Activated naive CD8-positive, alpha-beta T cell treated with anti-CD3 and anti-CD28 coated beads for 36 hours (primary cell): ENCODE measurements around the gene DOCK10. TPM values are rescaled to one million over a fixed set of nuclear protein-coding genes. Genes with fewer than 3 reads are reported as not detected.

ENCODE experiments used
- DNase-seq: peaks from one replicate; pipeline ENCODE4 v3.0.0; 2021
- H3K27ac Mint-ChIP-seq: one replicate; pipeline ENCODE4 v1.8.0; 2022; ENCODE audit warnings: mild to moderate bottlenecking, moderate library complexity, mixed read lengths
- H3K27me3 Mint-ChIP-seq: one replicate; pipeline ENCODE4 v1.8.0; 2022; ENCODE audit warnings: mild to moderate bottlenecking, mixed read lengths
- H3K36me3 Mint-ChIP-seq: one replicate; pipeline ENCODE4 v1.8.0; 2021; ENCODE audit warnings: mild to moderate bottlenecking, mixed read lengths
- H3K4me1 Mint-ChIP-seq: one replicate; pipeline ENCODE4 v1.8.0; 2021; ENCODE audit warnings: mixed read lengths
- H3K4me3 Mint-ChIP-seq: one replicate; pipeline ENCODE4 v1.8.0; 2022; ENCODE audit warnings: mild to moderate bottlenecking, moderate library complexity, mixed read lengths
- H3K9me3 Mint-ChIP-seq: one replicate; pipeline ENCODE4 v1.8.0; 2022; ENCODE audit warnings: mixed read lengths
- total RNA-seq, 2 experiments: library from RNA; stranded (reverse); gene quantifications; one replicate each; pipeline ENCODE4 v1.2.3, GENCODE V29; 2021

DOCK10 gene
- total RNA-seq, 2 experiments from 2014 or later: 154 to 159 TPM

- Mint-ChIP-seq H3K36me3 (peaks cover 58% of the 10 kb centered on the region), H3K4me1 (peaks cover 84% of the 10 kb centered on the region), H3K27ac (peak overlapping the region; percentile 24), H3K9me3 (peaks cover 2% of the 10 kb centered on the region), H3K4me3 (no peak overlapping the region), H3K27me3 (no peaks in the 10 kb centered on the region)
- DNase-seq: no peak
Observed at GRCh38 chr2:224986477-224986876, 55.8 kb downstream of the DOCK10 start.

DNA sequence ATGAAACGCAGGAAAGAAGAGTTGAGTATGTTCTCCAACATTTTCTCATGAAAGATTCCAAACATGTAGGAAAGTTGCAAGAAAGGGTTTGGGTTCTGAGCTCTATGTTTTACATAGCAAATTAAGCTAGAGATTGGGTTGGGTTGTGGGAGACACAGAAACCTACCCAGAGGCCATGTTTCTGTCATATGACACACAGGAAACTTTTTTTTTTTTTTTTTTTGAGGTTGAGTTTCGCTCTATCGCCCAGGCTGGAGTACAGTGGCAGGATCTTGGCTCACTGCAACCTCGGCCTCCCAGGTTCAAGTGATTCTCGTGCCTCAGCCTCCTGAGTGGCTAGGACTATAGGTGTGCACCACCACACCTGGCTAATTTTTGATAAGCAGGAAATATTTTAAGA is 57.6 kb downstream of the DOCK10 start:
- Mint-ChIP-seq H3K36me3 (peaks cover 53% of the 10 kb centered on the region), H3K4me1 (peaks cover 82% of the 10 kb centered on the region)

GRCh38 chr2:224983712-224984554 is 58.3 kb downstream of the DOCK10 start:
- no peaks in the 10 kb centered on the region for H3K27me3 Mint-ChIP-seq
- DNase-seq: no peak
- peak overlapping the region; percentile 60 for H3K4me3 Mint-ChIP-seq
- peak overlapping the region; percentile 84 for H3K27ac Mint-ChIP-seq
- peaks cover 2% of the 10 kb centered on the region for H3K9me3 Mint-ChIP-seq
- H3K36me3 Mint-ChIP-seq: peaks cover 51% of the 10 kb centered on the region
- H3K4me1 Mint-ChIP-seq: peaks cover 78% of the 10 kb centered on the region

More for the DNA sequence above, 57.6 kb downstream of the DOCK10 start:
- H3K27ac Mint-ChIP-seq: peak overlapping the region; percentile 84
- peak overlapping the region; percentile 60 for H3K4me3 Mint-ChIP-seq
- H3K27me3 Mint-ChIP-seq: no peaks in the 10 kb centered on the region
- no peak for DNase-seq
- H3K9me3 Mint-ChIP-seq: peaks cover 2% of the 10 kb centered on the region

DNA sequence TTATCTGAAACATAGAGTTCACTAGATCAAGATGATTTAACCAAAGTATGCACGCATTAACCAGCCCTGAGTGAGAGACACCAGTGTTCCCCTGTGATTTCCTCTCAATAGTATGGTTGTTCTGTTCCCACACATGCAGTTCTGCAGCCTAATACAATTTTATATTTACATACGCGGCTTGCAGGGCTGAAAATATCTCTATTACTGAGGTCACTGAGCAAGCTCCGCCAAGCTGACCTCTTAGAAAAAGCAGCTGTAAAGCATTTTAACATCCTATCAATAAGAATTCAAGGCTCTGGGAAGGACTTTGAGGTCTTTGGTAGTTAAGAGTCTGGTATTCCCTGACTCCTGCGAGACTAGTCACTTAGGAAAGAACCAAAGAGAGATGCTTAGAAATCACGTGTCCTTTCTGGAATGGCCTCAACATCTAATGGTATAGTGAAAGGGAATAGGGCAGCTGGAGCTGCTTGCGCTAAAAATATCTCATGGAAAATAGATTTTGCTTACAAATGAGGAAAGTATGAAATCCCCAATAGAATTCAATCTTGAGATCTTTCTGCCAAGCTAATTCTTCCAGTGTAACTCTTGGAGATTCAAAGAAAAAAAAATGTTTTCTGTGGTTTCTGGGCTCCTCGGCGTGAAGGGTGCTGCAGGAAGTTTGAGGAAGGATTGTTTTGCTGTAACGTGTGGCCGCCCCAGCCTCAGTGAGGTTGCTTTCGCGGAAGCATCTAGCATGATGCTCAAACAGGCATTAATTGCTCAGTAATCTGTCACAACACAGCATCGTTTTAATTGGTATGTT is 59.2 kb downstream of the DOCK10 start:
- Mint-ChIP-seq H3K4me3 (peak overlapping the region; percentile 60), H3K27ac (peak overlapping the region; percentile 84), H3K27me3 (no peaks in the 10 kb centered on the region), H3K4me1 (peaks cover 77% of the 10 kb centered on the region), H3K9me3 (peaks cover 2% of the 10 kb centered on the region), H3K36me3 (peaks cover 52% of the 10 kb centered on the region)
- no peak for DNase-seq

DNA sequence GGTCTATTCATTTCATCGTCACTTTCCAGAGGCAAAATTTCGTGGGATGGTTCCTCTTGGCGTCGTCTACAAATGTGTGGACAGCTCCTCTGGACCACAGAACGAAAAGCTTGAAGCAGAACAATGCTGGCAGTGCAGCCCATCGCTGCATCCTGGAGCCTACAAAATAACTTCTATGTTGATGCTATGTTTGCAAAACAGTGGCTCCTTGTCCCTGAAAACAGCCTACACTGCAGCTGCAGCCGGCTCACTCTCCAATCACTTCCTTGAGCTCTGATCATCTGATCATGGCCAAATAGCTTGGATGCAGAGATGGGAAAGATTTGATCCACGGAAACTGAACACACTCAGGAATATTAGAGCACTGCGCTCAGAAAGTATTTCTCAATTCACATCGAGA is 60.0 kb downstream of the DOCK10 start:
- Mint-ChIP-seq H3K27me3 (no peaks in the 10 kb centered on the region), H3K36me3 (peaks cover 57% of the 10 kb centered on the region), H3K9me3 (peaks cover 2% of the 10 kb centered on the region), H3K4me1 (peaks cover 75% of the 10 kb centered on the region), H3K4me3 (no peak overlapping the region), H3K27ac (no peak overlapping the region)
- no peak for DNase-seq

- Mint-ChIP-seq H3K4me3 (no peak overlapping the region), H3K27ac (peak overlapping the region; percentile 55), H3K27me3 (no peaks in the 10 kb centered on the region), H3K9me3 (no peaks in the 10 kb centered on the region), H3K36me3 (peaks cover 41% of the 10 kb centered on the region), H3K4me1 (peaks cover 63% of the 10 kb centered on the region)
- no peak for DNase-seq
Observed at GRCh38 chr2:224976629-224977525, 65.4 kb downstream of the DOCK10 start.

DNA sequence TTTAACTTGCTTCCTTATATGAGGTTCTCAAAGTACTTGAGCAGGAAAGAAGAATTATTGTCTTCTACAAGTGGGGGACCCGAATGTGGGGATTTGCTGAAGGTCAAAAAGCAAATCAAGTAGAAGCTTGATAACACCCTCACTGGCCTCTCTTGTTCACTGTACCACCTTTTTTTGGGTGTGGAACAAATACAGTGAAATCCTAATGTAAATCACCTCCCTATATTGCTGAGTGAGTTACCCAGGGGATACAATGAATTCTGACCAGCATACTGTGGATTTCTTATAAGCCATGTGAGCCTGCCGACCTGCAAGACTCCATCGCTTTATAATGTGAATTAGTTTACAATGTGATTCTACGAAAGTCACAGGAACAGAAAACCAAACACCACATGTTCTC is 66.5 kb downstream of the DOCK10 start:
- Mint-ChIP-seq H3K4me3 (no peak overlapping the region), H3K36me3 (peaks cover 35% of the 10 kb centered on the region), H3K27me3 (no peaks in the 10 kb centered on the region), H3K9me3 (no peaks in the 10 kb centered on the region), H3K4me1 (peaks cover 65% of the 10 kb centered on the region), H3K27ac (no peak overlapping the region)
- no peak for DNase-seq

DNA sequence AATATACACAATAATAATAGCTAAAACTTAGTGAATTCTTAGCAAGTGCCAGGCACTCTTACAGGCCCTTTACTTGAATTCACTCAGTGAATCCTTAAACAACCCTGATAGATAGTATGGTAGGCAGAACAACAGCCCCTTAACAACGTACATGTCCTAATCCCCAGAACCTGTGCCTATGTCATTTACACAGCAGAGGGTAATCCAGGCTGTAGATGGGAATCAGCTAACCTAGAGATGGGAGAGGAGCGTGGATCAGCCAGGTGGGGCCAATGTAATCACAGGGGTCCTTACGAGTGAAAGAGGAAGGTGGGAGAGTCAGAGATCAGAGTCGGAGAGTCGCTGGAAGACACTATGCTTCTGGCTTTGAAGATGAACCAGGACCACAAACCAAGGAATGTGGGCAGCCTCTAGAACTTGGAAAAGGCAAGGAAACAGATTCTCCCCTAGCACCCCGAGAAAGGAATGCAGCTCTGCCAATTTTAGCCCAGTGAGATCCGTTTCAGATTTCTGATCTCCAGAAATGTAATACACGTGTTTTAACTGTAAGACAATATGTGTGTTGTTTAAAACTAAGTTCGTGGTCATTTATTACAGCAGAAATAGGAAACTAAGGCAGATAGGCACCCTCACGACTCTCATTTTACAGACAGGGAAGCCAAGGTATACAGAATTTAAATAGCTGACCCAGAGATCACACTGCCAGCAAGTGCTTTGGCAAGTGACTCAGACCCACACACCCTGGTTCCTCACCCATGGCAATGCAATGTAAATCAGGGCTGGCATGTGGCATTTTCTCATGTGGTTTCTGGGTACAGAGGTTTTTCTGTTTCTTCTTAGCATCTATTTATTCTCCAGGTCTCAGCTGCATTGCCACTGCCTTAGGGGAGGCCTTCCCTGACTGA is 68.9 kb downstream of the DOCK10 start:
- Mint-ChIP-seq H3K27ac (peak overlapping the region; percentile 54), H3K27me3 (no peaks in the 10 kb centered on the region), H3K9me3 (no peaks in the 10 kb centered on the region), H3K4me3 (no peak overlapping the region), H3K36me3 (peaks cover 26% of the 10 kb centered on the region), H3K4me1 (peaks cover 80% of the 10 kb centered on the region)
- DNase-seq: no peak

DNA sequence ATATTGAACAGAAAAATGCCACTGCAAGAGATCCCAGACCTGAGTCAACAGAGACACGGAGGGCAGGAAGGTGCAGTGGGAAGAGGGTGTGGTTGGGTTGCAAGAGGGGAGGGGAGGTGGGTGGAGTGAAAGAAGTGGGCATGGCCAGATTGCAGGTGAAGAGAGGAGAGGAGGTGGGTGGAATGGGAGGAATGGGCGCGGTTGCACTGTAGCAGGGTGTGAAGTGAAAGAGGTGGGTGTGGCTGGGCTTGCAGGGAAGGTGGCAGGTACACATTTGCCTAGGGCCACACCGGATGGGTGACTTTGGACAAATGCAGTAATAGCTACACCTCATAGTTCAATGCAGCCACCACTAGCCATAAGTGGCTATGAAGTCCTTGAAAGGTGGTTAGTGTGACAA is 71.1 kb downstream of the DOCK10 start:
- H3K9me3 Mint-ChIP-seq: no peaks in the 10 kb centered on the region
- H3K4me1 Mint-ChIP-seq: peaks cover 73% of the 10 kb centered on the region
- no peak overlapping the region for H3K4me3 Mint-ChIP-seq
- H3K36me3 Mint-ChIP-seq: peaks cover 28% of the 10 kb centered on the region
- no peaks in the 10 kb centered on the region for H3K27me3 Mint-ChIP-seq
- no peak overlapping the region for H3K27ac Mint-ChIP-seq
- no peak for DNase-seq

DNA sequence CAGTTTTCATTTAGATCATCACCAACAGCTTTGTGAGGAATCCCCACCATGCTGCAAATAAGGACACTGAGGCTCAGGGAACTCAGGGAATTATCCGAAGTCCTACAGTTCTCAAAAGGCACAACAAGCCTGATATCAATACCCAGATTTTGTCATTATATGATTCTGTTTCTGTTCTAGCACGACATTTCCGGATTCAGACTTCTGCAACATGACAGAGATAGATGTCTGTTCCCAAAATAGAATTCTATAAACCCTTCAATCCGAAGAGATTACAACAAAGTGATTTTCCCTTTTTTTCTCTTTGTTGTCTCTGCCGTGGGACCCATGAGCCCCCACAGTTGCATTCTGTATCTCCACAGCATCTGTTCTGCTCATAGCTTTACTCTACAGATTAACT is 72.0 kb downstream of the DOCK10 start:
- Mint-ChIP-seq H3K4me1 (peaks cover 67% of the 10 kb centered on the region), H3K9me3 (no peaks in the 10 kb centered on the region), H3K27me3 (no peaks in the 10 kb centered on the region), H3K27ac (peak overlapping the region; percentile 56), H3K36me3 (peaks cover 27% of the 10 kb centered on the region), H3K4me3 (no peak overlapping the region)
- DNase-seq: no peak

DNA sequence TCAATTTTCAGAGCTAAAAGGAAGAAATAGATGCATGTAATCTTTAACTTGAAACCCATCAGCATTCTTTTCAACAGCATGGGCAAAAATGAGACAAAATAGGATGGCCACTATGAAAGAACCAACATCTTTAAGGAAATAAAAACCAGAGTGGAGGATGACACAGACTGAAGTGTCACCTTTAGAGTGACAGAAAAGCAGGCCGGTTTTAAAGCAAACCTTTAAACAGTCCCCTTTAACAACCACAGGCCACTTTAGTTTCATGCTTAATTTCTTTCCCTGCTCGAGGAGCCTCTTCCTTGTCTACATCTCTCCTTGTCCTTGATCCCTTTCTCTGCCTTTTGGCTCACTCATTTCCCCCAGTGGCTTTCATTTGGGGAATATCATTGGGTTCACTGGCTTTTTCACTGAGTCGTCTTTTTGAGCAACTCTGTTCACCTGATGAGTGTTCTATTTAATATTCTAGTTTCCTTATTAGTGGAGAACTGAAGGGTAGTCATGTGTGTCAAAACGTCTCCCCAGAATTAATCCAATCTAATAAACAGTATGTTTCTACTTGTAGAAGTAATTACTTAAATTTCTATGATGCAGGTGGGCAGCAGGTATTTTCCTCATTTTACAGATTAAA is 72.5 kb downstream of the DOCK10 start:
- Mint-ChIP-seq H3K27ac (peak overlapping the region; percentile 76), H3K9me3 (no peaks in the 10 kb centered on the region), H3K36me3 (peaks cover 25% of the 10 kb centered on the region), H3K27me3 (no peaks in the 10 kb centered on the region), H3K4me1 (peaks cover 65% of the 10 kb centered on the region), H3K4me3 (peak overlapping the region; percentile 61)
- no peak for DNase-seq

- H3K27me3 Mint-ChIP-seq: no peaks in the 10 kb centered on the region
- peaks cover 29% of the 10 kb centered on the region for H3K36me3 Mint-ChIP-seq
- peak overlapping the region; percentile 15 for H3K4me3 Mint-ChIP-seq
- no peak for DNase-seq
- H3K27ac Mint-ChIP-seq: peak overlapping the region; percentile 76
- H3K9me3 Mint-ChIP-seq: no peaks in the 10 kb centered on the region
- peaks cover 64% of the 10 kb centered on the region for H3K4me1 Mint-ChIP-seq
Observed at GRCh38 chr2:224969095-224969494, 73.2 kb downstream of the DOCK10 start.

DNA sequence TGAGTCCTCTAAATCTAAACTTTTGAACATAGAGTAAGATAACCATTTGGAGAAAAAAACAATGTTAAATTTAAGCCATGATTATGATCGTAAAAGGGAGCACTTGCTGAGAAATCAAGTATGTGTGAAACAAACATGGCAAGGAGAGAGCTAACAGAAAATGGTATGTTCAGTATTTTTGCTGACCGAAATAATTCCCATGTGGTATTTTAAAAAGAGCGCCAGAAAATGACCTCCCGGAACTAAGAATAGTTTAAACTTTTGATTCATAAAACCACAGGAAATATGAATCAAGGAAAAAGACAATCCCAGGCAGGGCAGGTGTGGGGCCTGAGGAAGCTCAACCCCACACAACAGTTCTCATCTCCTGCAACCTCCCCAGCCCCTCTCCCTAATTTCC is 74.2 kb downstream of the DOCK10 start:
- Mint-ChIP-seq H3K4me1 (peaks cover 55% of the 10 kb centered on the region), H3K27ac (peak overlapping the region; percentile 51), H3K4me3 (no peak overlapping the region), H3K9me3 (no peaks in the 10 kb centered on the region), H3K36me3 (peaks cover 30% of the 10 kb centered on the region), H3K27me3 (no peaks in the 10 kb centered on the region)
- no peak for DNase-seq
